Measurements from ENCODE around the gene TMEM35B.

DNA sequence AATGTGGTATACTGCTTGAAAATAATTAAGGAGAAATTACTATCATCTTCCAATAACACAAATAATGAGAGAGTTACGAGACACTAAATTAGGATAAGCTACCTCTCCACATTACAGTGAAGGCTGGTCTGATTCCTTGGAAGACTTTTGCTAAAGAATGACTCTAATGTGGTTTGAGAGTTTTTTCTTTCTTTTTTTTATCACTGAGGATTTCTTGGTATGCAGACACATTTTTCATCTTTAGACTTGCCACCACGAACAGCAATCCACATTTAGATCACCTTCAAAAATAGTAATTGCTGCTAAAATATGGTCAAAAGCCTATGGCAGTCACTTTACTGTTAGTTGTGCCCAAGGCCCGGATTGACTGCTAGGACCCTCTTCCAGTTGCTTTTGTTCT is 16.6 kb upstream of the TMEM35B start:
- TF ChIP-seq, protein P1, sequence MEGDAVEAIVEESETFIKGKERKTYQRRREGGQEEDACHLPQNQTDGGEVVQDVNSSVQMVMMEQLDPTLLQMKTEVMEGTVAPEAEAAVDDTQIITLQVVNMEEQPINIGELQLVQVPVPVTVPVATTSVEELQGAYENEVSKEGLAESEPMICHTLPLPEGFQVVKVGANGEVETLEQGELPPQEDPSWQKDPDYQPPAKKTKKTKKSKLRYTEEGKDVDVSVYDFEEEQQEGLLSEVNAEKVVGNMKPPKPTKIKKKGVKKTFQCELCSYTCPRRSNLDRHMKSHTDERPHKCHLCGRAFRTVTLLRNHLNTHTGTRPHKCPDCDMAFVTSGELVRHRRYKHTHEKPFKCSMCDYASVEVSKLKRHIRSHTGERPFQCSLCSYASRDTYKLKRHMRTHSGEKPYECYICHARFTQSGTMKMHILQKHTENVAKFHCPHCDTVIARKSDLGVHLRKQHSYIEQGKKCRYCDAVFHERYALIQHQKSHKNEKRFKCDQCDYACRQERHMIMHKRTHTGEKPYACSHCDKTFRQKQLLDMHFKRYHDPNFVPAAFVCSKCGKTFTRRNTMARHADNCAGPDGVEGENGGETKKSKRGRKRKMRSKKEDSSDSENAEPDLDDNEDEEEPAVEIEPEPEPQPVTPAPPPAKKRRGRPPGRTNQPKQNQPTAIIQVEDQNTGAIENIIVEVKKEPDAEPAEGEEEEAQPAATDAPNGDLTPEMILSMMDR (IDR thresholded peaks at IDR 0.05), result no peak
- TF ChIP-seq POLR2A (IDR thresholded peaks at IDR 0.05), result no peak
